DOHH2 (cell line): ENCODE data around the gene INPPL1.

Source experiments
- H3F3A ChIP-seq: fragments of 200-600 bp; sonication (generic), shearing (Covaris generic); 2 replicates; pipeline ENCODE4 v1.6.0; 2016; ENCODE audit warnings: antibody characterized with exemption, mild to moderate bottlenecking; ENCODE audit not compliant: control insufficient read depth, insufficient read depth
- H3K27ac ChIP-seq: fragments of 200-600 bp; sonication (generic); 2 replicates; pipeline ENCODE4 v1.5.1; 2014; ENCODE audit warnings: low read depth, mild to moderate bottlenecking, low read length, moderate library complexity
- H3K27me3 ChIP-seq: fragments of 200-600 bp; sonication (generic); 2 replicates; pipeline ENCODE4 v1.6.1; 2014; ENCODE audit warnings: mild to moderate bottlenecking, low read length, mixed read lengths; ENCODE audit not compliant: control insufficient read depth
- H3K36me3 ChIP-seq: fragments of 200-600 bp; sonication (generic); 2 replicates; pipeline ENCODE4 v1.6.1; 2014; ENCODE audit warnings: mild to moderate bottlenecking, low read length, moderate library complexity, mixed read lengths; ENCODE audit not compliant: control insufficient read depth
- H3K4me1 ChIP-seq: fragments of 200-600 bp; sonication (generic); 2 replicates; pipeline ENCODE4 v1.6.1; 2014; ENCODE audit warnings: mild to moderate bottlenecking, low read length, mixed read lengths; ENCODE audit not compliant: control insufficient read depth
- H3K4me2 ChIP-seq: fragments of 200-600 bp; sonication (generic); 2 replicates; pipeline ENCODE4 v1.6.0; 2014; ENCODE audit warnings: mild to moderate bottlenecking, low read length, moderate library complexity
- H3K4me3 ChIP-seq: fragments of 200-600 bp; sonication (generic); 2 replicates; pipeline ENCODE4 v1.5.1; 2014; ENCODE audit warnings: mild to moderate bottlenecking, low read length, mixed read lengths
- H3K79me2 ChIP-seq: fragments of 200-600 bp; sonication (generic); 2 replicates; pipeline ENCODE4 v1.6.1; 2014; ENCODE audit warnings: mild to moderate bottlenecking, low read length, mixed read lengths; ENCODE audit not compliant: control insufficient read depth
- H3K9me2 ChIP-seq: fragments of 200-600 bp; sonication (generic); replicated peaks from 2 replicates; pipeline ENCODE4 v1.6.1; 2014; ENCODE audit warnings: mild to moderate bottlenecking, low read length, mixed read lengths; ENCODE audit not compliant: control insufficient read depth
- H3K9me3 ChIP-seq: fragments of 200-600 bp; sonication (generic); 2 replicates; pipeline ENCODE4 v1.6.1; 2014; ENCODE audit warnings: antibody characterized with exemption, low read length, mixed read lengths; ENCODE audit not compliant: control insufficient read depth, insufficient read depth
- H4K20me1 ChIP-seq: fragments of 200-600 bp; sonication (generic); 2 replicates; pipeline ENCODE4 v1.6.0; 2014; ENCODE audit warnings: low read depth, mild to moderate bottlenecking, antibody characterized with exemption, low read length, moderate library complexity; ENCODE audit not compliant: control insufficient read depth, insufficient read depth
- CTCF ChIP-seq: fragments of 200-600 bp; sonication (generic); IDR thresholded peaks from one replicate; pipeline ENCODE4 v1.5.1; 2014; ENCODE audit warnings: antibody characterized with exemption, mild to moderate bottlenecking, low read depth, low read length; ENCODE audit not compliant: poor library complexity, severe bottlenecking
- EZH2phosphoT487 ChIP-seq: fragments of 200-600 bp; sonication (generic); IDR thresholded peaks from 2 replicates; pipeline ENCODE4 v1.6.1; 2017; ENCODE audit warnings: borderline replicate concordance, mild to moderate bottlenecking, antibody characterized with exemption, low read length, moderate library complexity, mixed read lengths

INPPL1 gene

GRCh38 chr11:72226701-72227100, 2.1 kb downstream of the INPPL1 start:
- Histone ChIP-seq H3K27me3 (no peaks in the 10 kb centered on the region), H3F3A (no peaks in the 10 kb centered on the region), H3K9me2 (no peaks in the 10 kb centered on the region), H3K4me3 (no peak overlapping the region), H3K36me3 (peaks cover 64% of the 10 kb centered on the region), H3K9me3 (no peaks in the 10 kb centered on the region), H4K20me1 (no peaks in the 10 kb centered on the region), H3K79me2 (peaks cover 46% of the 10 kb centered on the region), H3K27ac (no peak overlapping the region), H3K4me1 (peaks cover 28% of the 10 kb centered on the region), H3K4me2 (0 out of 2 replicates have a peak overlapping the region, but pooled peaks have one; percentile 96)
- TF ChIP-seq CTCF = no peak
- no peak for TF ChIP-seq EZH2phosphoT487

- Histone ChIP-seq H3K79me2 (peaks cover 38% of the 10 kb centered on the region), H3K4me2 (no peak overlapping the region)
These were observed 3.0 kb downstream of the INPPL1 start for GRCh38 chr11:72227316-72228228.

GRCh38 chr11:72228229-72228843, 3.8 kb downstream of the INPPL1 start:
- H3K4me2 ChIP-seq = no peak overlapping the region
- H3K27ac ChIP-seq = no peak overlapping the region
- H3K4me1 ChIP-seq = peaks cover 16% of the 10 kb centered on the region
- no peaks in the 10 kb centered on the region for H3F3A ChIP-seq
- no peaks in the 10 kb centered on the region for H3K27me3 ChIP-seq
- TF ChIP-seq CTCF = no peak
- no peak for TF ChIP-seq EZH2phosphoT487
- H3K4me3 ChIP-seq = no peak overlapping the region
- H3K36me3 ChIP-seq = peaks cover 78% of the 10 kb centered on the region
- no peaks in the 10 kb centered on the region for H4K20me1 ChIP-seq
- no peaks in the 10 kb centered on the region for H3K9me2 ChIP-seq
- no peaks in the 10 kb centered on the region for H3K9me3 ChIP-seq
- peaks cover 35% of the 10 kb centered on the region for H3K79me2 ChIP-seq

More at GRCh38 chr11:72227316-72228228, 3.0 kb downstream of the INPPL1 start:
- Histone ChIP-seq H3K9me2 (no peaks in the 10 kb centered on the region), H3K4me3 (no peak overlapping the region), H4K20me1 (no peaks in the 10 kb centered on the region), H3K36me3 (peaks cover 72% of the 10 kb centered on the region), H3K27ac (no peak overlapping the region), H3K9me3 (no peaks in the 10 kb centered on the region), H3F3A (no peaks in the 10 kb centered on the region), H3K4me1 (peaks cover 19% of the 10 kb centered on the region), H3K27me3 (no peaks in the 10 kb centered on the region)
- TF ChIP-seq CTCF (no peak), EZH2phosphoT487 (no peak)
